ENCODE results near the gene SIGLEC9.
A peak's percentile ranks its signal among the peaks of the same experiment; 100 is the strongest.

Gene SIGLEC9

DNA sequence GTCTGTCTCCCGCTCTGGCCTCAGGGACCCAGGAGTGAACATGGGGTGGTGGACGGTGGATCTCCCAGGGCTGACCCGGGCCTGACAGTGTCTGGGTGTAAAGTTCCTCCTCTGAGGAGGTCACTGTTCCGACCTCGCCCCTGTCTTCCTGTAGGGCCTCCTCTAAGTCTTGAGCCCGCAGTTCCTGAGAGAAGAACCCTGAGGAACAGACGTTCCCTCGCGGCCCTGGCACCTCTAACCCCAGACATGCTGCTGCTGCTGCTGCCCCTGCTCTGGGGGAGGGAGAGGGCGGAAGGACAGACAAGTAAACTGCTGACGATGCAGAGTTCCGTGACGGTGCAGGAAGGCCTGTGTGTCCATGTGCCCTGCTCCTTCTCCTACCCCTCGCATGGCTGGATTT, at the start of gene SIGLEC9:
SIGLEC9 (plus strand) TSS at position 178 of the 400 bp plus-strand sequence; CDS start at position 247, 69 bp downstream.
- DNase-seq, result no peak

DNA sequence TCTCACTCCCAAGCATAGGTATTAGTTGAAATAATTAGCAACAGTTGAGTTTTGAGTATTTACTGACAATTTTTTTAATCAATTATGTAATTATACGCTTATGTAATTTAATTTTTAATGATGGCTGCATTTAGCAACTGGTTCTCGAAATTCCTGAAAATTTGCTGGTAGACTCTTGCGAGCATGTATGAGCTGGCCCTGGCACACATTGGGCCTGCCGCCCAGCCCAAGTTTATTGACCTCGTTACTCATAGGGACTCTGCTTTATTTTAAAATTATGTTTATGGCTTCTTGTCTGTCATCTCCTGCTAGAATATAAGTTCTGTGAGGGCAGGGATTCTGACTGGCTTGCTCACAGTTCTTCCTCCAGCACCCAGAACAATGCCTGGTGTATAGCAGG, 48.7 kb upstream of the SIGLEC9 start:
- no peak for DNase-seq

DNA sequence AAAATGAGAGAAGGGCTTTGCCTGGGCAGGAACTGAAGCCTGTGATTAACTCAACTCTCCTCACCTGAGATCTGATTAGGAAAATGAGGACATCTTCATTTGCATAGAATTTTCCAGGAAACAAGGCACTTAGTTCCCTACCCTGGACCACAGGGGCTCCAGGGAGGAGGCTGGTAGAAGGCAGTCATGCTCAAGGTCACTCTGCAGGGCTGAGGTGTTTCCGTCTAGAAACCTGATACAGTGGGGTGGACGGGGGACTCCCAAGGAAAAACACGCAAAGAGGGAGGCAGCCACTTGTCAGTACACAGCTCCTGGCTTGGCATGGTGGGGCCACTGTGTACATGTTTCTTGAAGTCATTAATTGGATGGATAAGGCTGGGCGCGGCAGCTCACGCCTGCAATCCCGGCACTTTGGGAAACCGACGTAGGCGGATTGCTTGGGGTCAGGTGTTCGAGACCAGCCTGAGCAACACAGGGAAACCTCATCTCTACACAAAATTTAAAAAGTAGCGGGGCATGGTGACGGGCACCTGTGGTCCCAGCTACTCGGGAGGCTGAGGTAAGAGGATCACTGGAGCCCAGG, 48.0 kb upstream of the SIGLEC9 start:
- DNase-seq, result no peak

DNA sequence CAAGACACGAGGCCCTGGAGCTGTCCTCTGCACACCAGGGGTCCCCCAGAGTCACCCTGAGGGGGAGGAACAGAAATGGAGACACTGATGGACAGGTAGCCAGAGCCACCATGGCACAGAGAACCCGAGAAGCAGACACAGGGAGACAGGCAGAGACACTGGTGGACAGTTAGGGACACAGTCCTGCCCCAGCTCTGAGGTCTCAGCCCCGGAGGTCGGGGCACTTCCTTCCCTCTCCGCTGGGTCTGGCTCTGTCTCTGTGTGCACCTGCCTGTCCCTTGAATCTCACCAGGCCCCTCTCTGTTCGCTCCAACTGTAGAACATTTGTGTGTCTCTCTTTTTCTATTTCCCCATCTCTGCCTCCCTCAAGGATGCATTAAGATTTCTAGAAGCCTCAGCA, 46.6 kb upstream of the SIGLEC9 start:
- no peak for DNase-seq

DNA sequence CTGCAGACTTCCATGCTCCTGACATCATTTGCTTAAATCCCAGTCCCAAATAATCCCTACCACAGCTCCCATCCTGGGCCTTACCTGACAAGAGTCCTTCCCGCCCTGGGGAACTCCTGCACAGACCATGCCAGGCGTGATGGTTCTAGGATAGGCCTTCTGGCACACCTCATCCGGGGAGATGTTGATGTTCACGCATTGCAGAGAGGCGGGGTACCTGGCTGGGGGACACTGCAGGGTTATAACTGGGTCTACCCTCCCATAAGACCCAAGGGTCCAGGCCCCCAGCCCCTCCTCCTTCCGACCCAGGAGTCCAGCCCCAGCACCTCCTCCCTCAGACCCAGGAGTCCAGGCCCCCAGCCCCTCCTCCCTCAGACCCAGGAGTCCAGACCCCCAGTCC, 46.0 kb upstream of the SIGLEC9 start:
- no peak for DNase-seq

DNA sequence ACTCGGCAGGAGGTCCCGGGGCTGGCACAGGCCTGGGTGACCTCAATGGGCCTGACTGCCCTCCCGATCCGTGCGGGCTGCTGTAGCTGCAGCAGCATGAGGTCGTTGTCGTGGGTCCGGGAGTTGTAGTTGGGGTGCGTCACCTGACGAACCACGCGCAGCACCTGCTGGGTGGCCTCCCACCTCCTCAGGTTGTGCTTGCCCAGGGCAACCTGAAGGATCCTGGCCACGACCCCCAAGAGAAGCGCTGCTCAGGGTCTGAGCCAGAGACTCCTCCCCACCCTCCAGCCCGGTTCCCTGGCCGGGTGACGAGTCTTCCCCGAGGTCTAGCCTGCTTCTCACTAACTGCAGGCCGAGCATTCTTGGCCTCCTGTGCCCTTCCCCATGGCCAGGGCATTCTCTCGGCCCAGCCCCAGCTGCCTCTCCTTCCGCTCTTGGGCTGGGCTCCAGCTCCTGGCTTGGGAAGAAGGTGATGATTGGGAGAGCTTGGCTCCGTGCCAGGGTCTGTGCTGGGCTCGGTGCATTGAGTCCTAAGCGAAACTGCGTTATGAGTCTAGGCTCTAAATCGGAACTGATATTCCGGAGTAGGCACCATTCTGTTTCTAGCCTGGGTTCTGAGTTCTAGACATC, 45.1 kb upstream of the SIGLEC9 start:
- no peak for DNase-seq

DNA sequence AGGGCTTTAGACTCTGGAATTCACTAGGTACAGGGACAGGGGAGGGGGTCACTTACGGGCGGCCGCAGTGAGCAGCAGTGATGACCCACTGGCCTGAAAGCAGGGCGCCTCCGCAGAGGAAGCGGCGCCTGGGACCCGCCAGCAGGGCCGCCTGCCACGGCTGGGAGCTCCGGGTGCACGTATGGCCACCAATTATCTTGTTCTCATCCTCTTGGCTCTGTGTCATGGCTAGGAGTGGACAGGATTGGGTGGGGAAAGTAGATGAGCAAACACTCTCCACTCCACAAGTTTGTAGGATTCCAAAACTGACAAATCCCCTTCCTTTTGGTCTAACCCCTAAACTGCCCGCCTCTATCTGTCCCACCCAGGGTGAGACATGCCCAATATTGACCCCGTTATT, 43.2 kb upstream of the SIGLEC9 start:
- DNase-seq, result no peak

DNA sequence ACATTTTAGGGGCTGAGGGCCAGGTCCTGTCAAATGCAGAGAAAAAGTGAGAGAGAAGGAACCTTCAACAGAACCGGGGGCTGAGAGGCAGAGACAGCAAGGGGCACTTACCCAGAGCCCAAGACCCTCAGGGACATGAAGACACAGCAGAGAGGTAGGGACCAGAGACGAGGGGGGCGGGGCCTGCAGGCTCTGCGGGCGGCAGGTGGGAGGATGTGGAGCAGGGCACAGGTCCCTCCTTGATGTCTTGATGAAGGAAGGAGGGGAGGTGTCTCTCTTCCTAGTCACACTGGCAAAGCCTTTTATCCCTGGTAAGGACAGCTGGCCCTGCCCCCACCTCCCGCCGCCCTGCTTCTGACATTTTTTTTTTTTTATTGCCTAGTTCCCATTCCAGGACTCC, 42.1 kb upstream of the SIGLEC9 start, which contains the start of gene KLK14:
KLK14 (minus strand) TSS at position 277 of the 400 bp plus-strand sequence; CDS start at position 4, 273 bp downstream.
- no peak for DNase-seq

DNA sequence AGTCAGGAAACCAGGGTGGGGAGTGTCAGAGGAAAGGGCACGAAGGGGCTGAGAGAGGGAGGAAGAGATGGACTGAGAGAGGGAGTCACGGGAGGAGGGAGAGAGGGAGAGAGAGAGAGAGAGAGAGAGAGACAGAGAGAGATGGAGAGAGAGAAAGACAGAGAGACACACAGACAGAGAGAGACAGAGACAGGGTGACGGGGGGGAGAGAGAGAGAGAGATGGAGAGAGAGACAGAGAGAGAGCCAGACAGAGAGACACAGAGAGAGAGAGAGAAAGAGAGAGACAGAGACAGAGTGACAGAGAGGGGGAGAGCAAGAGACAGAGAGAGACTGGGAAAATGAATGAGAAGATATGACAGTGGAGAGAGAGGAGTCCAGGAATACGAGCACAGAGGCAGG, 41.5 kb upstream of the SIGLEC9 start:
- no peak for DNase-seq

DNA sequence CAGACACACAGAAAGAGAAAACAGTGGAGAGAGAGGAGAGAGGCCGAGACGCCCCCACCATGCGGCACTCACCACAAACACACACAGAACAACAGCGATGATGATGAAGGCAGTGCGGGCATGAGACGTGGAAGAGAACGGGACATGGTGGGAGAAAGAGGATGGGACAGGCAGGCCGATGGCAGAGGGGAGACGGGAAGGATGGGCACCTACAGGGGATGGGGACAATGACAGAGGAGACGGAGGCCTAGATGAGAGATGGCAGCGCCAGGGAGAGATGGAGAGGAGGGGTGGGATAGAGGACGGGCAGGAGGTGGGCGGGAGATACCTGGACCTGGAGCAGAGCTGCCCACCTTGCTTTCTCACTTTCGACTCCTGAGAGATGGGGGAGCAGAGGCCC, 40.9 kb upstream of the SIGLEC9 start:
- DNase-seq, result no peak

DNA sequence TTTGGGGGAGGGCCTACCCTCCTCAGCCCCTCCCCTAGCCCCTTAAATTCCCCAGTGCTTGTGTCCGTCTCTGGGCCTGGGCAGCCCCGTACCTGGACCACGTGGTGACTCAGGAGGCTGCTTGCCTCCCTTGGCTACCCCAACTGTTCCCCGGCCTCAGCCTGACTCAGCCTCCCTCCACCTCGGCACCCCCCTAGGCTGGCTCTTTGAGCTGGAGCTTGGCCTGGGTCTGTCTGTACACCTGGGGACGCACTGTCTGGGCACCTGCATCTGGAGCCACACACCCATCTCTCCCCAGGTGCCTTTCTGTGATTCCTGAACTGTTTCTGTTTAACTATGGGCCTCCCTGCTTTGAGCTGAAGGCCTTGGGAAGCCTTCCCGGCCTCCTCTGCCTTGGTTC, 40.2 kb upstream of the SIGLEC9 start:
- no peak for DNase-seq

DNA sequence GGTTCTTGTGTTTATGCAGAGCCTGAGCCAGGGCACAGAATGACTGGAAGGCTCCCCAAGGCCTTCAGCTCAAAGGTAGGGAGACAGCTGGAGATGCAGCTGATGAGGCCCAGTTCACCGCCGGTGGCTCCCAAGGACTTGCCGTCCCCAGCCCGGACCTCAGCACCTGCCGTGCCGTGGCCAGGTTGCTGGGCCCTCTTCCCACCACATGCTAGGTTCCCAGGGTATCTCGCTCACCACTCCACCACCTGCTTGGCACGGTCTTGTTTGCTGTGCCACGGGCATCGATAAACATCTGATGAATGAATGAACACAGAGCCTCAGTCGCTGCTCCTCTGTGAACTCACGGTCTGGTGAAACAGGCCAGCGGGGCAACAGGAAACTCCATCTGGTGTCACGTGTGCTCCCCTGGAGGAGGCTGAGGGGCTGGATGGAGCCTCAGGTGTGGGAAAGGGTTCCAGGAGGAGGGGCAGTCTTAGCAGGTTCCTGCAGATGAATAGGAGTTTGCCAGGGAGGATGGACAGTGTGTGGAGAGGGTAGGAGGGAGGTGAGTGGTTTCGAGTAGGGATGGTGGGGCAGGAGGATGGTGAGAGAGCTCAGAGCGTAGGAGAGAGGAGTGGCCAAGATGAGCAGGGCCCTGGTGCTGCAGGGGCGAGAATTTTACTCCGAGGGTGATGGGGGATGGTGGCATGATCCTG, 38.4 kb upstream of the SIGLEC9 start:
- DNase-seq, result no peak

DNA sequence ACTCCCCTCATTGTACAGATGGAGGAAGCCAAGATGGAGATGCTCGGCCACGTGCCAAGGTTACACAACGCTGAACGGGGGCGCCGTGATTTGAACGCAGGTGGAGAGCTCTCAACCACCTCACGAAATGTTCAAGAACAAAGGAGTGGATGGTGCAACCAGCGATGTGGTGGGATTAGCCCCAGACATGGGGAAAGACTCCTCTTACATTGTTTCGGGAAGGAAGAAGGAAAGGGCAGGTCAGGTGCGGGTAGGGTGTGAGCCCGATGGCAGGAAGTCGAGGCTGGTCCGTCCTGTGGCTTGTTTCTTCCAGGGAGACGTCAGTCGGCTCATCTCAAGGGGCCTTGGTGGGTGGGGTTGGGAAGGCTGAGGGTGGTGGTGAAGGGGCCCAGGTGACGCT, 34.9 kb upstream of the SIGLEC9 start:
- DNase-seq, result no peak

DNA sequence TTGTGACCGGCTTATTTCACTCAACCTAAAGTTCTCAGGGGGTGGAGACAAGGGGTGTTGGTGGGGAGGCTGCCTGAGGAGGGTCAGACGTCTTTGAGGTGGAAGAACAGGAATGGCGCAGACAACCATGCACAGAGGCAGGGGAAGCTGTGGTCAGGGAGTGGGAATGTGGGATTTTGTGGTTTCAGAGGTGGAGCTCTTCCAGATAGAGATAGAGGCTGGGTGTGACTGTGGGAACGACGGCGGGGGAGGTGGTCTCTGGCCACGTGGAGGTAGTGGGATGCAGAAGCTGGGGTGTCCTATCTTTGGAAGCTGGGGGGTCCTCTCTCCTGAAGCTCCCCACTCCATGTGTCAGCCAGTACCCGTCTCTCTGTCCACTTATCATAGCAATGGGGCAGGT, 34.2 kb upstream of the SIGLEC9 start:
- DNase-seq, result no peak

DNA sequence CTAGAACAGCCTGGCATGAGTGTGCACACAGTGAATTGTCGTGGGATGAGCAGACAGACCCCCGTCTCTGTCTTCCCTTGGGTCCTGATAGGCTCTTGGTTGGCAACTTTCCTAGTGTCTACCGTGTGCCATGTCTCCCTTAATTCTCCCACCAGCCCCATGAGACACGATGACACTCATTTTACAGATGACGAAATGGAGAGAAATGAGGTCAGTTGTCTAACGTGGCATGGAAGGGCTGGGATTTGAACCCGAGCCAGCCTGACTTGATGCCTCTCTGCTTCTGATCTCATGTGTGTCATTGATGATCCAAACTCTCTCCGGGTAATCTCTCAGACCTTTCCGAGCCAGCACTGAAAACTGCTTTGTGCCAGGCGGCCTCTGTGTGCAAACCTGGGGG, 33.6 kb upstream of the SIGLEC9 start:
- no peak for DNase-seq

DNA sequence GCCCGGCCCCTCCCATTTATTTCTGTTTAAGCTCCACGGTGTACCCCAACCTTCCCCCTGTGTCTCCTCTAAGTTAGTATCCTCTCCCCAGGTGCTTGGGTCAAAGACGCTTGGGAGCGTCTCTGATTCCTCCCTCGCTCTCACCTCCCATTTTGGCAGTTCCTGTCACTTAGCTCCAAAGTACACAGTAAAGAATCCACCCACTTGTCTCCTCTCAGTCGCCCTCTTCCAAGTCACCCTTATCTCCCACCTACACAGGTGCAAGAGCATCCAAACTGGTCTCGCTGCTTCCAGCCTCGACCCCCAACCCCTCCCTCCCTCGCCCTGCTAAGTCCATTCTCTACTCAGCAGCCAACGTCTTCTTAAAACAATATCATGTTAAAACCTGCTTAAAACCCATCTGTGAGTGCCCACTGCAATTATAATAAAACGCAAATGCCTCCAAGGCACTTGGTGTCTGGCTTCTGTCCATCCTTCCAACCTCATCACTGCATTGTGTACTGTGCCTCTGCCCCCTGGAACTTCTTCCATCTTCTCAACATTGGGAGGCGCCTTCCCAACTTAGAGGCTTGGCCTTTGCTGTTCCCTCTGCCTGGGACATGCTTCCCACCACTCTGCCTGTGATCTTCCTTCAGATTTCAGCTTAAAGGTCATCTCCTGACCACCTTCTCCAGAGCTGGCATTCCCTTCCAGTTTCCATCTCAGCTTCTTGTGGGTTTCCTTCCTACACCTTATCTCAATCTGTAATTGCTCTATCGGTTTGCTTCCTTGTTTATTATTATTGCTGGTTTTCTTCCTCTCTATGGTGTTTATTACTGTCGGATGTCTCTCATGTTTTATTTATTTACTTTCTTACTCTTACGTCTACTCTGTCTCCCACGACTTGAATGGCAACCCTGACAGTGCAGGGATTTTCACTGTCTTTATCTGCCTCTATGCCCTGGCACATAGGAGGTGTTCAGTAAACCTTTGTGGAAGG, 32.5 kb upstream of the SIGLEC9 start:
- DNase-seq, result no peak

DNA sequence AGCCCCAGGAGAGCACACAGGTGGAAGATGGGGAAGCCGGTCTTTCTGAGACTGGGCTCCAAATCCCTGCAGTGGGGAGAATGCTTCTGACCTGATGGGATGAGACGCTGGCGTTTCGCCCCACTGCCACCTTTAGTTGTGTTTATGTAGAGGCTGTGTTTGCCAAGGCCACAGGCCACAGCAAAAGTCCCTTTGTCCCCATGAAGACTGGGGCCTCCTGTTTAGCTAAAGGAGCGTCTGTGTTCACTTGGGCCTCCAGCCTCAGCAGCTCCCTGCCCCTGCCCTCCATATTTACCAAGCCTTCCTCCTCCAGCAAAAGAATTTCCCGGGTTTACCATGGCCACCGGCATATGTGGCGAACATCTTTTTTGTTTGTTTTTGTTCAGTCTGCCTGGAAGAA, 31.6 kb upstream of the SIGLEC9 start:
- DNase-seq, result no peak

DNA sequence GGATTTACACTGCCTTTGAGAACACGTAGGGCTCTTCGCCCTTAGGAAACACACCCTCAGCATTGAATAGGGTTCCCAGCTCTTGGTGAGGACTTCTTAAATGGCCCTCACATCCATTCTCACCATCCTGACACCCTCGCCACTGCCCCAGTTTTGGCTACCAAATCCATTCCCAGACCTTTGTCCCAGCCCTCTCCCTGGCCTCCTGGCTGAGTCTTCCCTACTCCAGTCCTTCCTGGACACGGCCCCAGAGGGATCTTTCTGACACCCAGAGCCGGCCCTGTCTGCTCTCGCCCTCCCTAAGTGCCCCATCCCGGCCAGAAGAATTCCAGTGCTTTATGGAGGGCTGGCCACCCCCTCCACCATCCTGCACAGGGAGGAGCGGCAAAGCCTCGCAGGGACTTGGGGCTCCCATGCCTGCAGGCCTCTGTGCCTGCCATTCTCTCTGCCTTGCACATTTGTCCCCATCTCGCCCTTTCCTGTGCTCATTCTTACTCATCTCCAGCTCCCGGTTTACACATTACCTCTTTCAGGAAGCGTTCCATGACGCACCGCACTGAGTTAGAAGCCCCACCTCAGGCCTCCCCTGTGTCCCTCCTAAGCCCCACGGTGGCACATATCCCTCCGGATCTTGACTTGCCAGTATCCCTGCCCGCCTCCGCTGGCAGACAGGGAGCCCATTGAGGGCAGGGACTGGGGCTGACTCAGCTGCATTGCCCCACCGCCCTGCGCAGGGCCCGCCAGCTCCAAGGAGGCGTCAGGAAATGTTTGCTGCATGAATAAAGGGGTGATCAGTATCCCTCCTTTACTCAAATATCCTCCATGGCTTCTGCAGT, 31.0 kb upstream of the SIGLEC9 start:
- no peak for DNase-seq

DNA sequence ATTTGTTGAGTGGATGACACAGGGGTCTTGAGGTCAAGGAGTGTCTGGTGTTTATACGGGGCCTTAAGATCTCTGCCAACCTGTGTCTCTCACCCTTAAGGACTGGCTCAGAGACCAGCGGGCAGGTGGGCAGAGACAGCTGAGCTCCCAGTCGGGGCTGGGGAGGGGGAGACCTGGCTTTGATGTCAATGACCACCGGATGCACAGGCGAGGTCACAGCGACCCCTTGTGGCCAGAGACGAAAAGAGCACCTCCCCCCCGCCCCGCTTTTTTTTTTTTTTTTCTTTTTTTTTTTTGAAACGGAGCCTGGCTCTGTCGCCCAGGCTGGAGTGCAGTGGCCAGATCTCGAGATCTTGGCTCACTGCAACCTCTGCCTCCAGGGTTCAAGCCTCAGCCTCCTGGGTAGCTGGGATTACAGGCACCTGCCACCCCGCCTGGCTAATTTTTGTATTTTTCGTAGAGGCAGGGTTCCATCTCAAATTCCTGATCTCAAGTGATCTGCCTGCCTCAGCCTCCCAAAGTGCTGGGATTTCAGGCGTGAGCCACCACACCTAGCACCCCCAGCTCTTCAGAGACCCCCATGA, 29.9 kb upstream of the SIGLEC9 start:
- peak; percentile 21 for DNase-seq

DNA sequence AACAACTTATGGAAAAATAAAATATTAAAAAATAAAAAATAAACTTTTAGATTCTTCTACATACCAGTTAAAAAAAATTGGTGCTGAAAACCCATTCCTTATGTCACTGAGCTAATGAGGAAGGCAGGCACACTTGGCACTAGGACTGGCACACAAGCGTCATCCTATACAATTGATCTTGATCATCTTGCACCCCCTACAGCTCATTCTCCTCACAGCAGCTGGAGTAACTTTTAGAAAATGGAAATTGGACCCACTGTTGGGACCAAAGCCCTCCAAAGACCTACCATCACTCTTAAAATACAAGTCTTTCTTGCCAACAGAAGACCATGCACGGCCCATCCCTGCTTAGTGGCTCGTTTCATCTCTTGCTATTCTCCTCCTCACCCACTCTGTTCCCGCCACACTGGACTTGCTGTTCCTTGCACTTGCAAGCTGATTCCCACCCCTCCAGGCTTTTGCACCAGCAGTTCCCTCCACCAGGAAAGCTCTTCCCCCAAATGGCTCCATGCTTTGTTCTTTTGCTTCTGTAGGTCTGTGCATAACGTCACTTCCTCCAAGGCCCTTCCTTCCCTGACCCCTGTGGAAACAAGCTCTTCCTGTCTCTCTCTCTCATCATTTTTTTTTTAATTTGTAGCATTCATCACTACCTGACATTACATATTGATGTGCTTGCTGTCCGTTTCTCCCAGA, 28.1 kb upstream of the SIGLEC9 start:
- no peak for DNase-seq

DNA sequence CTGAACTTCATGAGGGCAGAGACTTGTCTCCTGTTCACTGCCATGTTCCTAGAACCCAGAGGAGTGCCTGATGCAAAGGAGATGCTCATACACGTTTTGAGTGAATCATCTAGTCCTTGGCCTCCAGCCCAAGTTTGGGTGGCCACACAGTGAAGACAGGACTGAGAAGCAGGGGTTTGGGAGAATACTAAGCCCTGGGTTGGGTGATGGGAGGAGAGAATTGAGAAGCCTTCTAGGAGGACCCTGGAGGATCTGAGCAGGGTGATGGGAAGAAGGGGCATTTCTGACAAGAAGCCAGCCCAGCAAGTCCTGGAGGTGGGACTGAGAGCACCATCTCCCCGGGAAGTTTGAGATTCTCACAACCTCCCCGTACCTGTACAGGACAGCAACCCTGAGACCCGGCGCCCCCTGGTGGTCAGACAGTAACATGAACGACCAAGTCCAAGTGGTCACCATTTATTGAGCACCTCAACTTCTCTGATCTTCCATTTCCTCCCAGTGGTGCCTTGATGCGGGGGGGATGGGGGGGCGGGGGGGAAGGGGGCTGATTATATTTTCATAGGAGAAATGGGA, 27.5 kb upstream of the SIGLEC9 start:
- peak; percentile 69 for DNase-seq

All from stimulated activated CD4-positive, alpha-beta T cell treated with anti-CD3 and anti-CD28 coated beads, Interleukin-1b, Interleukin-23, amount 100 ng/mL, for 48 hours (primary cell).